Thoracic aorta (tissue), 2 donors: Measurements from ENCODE around the gene RBFOX1. TPM values are rescaled to one million over a fixed set of nuclear protein-coding genes. Genes with fewer than 3 reads are reported as not detected.

Experiments used
- ATAC-seq: fragments of 150-250 bp; one replicate; pipeline ENCODE4 v1.8.0; 2017; ENCODE audit warnings: low read depth; ENCODE audit not compliant: insufficient number of reproducible peaks, low FRiP score
- DNase-seq: peaks from one replicate; pipeline ENCODE4 v3.0.0-alpha.2; 2020; ENCODE audit warnings: low spot score
- H3K27ac ChIP-seq, 2 donors: fragments of 200-600 bp; sonication (generic); 1 replicate in 1 of 2; 2 replicates in 1 of 2; pipeline ENCODE4 v1.5.1; 2016; ENCODE audit warnings: mild to moderate bottlenecking in 2 of 2, moderate library complexity in 2 of 2
- H3K27me3 ChIP-seq: fragments of 200-600 bp; sonication (generic); replicated peaks from 2 replicates; pipeline ENCODE4 v1.6.0; 2016; ENCODE audit warnings: mild to moderate bottlenecking; ENCODE audit not compliant: insufficient read depth
- H3K36me3 ChIP-seq: fragments of 200-600 bp; sonication (generic); one replicate; pipeline ENCODE4 v1.5.1; 2016
- H3K4me1 ChIP-seq, 2 donors: fragments of 200-600 bp; sonication (generic); 1 replicate in 1 of 2; 2 replicates in 1 of 2; pipeline versions ENCODE4 v1.5.1 to v1.6.0; 2016; ENCODE audit warnings: low read depth in 2 of 2, mild to moderate bottlenecking in 1 of 2; ENCODE audit not compliant: control insufficient read depth in 1 of 2
- H3K4me3 ChIP-seq: fragments of 200-600 bp; sonication (generic); 2 replicates; pipeline ENCODE4 v1.5.1; 2016; ENCODE audit warnings: mild to moderate bottlenecking
- H3K9me3 ChIP-seq: fragments of 200-600 bp; sonication (generic); 2 replicates; pipeline ENCODE4 v1.5.1; 2016
- CTCF ChIP-seq: fragments of 200-600 bp; sonication (generic); IDR thresholded peaks from one replicate; pipeline ENCODE4 v1.5.1; 2019; ENCODE audit warnings: antibody characterized with exemption
- total RNA-seq, 2 donors: library from RNA; depleted of rRNA; stranded (reverse); fragments of >200 nt; gene quantifications; one replicate each; pipeline versions ENCODE4 v1.1.0 to v1.2.3, GENCODE V29; 2016

Gene RBFOX1
- total RNA-seq, 2 donors from 2014 or later: not detected

DNA sequence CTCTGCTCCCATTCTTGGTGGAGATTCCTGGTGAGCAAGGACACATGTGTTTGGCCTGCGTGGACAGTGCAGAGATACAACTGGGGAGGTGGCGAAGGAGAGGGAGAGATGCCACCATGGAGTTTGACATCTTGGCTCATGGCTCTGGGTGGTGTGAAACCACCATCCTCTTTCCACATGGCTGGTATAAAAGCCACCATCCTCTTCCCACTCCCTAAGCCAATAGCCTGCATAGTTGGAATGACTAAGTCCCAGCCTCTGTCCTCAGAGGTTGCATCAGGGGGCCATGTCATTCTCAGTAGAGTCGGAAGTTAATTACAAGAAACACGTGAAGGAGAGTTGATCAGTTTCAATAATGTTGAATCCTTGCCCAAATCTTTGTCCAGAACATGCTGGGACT lies 10.0 kb downstream of the RBFOX1 start:
- Histone ChIP-seq H3K27ac (no peak overlapping the region), H3K36me3 (no peaks in the 10 kb centered on the region), H3K4me1 (no peaks in the 10 kb centered on the region), H3K27me3 (no peaks in the 10 kb centered on the region), H3K4me3 (no peak overlapping the region), H3K9me3 (no peaks in the 10 kb centered on the region)
- no peak for TF ChIP-seq CTCF
- DNase-seq (no peak), ATAC-seq (no peak)

DNA sequence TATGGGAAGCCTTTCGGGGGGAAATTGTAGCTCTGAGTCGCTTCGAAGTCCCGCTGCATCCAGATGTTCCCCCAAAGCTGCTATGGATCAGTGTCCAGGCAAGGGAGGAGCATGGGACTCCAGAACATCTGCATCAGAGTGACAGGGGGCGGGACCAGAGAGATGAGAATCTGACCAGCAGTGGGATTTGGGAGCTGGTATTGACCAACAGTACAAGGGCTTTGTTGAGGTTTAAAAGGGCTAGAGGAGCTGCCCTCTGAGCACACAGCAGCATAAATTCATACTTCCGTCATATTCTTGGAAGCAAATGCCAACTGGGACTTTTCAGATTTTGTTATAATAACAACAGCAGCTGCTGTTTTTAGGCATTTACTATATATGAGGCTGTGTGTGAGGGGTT lies 10.6 kb downstream of the RBFOX1 start:
- Histone ChIP-seq H3K9me3 (no peaks in the 10 kb centered on the region), H3K4me1 (no peaks in the 10 kb centered on the region), H3K36me3 (no peaks in the 10 kb centered on the region), H3K27ac (no peak overlapping the region), H3K27me3 (no peaks in the 10 kb centered on the region), H3K4me3 (no peak overlapping the region)
- TF ChIP-seq CTCF: no peak
- ATAC-seq (no peak), DNase-seq (no peak)

- no peak overlapping the region for H3K27ac ChIP-seq
- ATAC-seq (no peak), DNase-seq (no peak)
- H3K4me1 ChIP-seq: no peaks in the 10 kb centered on the region
- no peak overlapping the region for H3K4me3 ChIP-seq
- no peaks in the 10 kb centered on the region for H3K27me3 ChIP-seq
- TF ChIP-seq CTCF: no peak
- H3K9me3 ChIP-seq: no peaks in the 10 kb centered on the region
- no peaks in the 10 kb centered on the region for H3K36me3 ChIP-seq
These were observed 12.5 kb downstream of the RBFOX1 start for GRCh38 chr16:7344830-7345780.

GRCh38 chr16:7350806-7351205 lies 18.2 kb downstream of the RBFOX1 start:
- H3K36me3 ChIP-seq: no peaks in the 10 kb centered on the region
- H3K4me3 ChIP-seq: no peak overlapping the region
- DNase-seq: no peak

More at GRCh38 chr16:7350806-7351205, 18.2 kb downstream of the RBFOX1 start:
- Histone ChIP-seq H3K27ac (no peak overlapping the region), H3K9me3 (no peaks in the 10 kb centered on the region), H3K4me1 (no peaks in the 10 kb centered on the region), H3K27me3 (no peaks in the 10 kb centered on the region)
- no peak for ATAC-seq
- TF ChIP-seq CTCF: no peak
